Measurements from ENCODE around the gene SMIM13. TPM values are rescaled to one million over a fixed set of nuclear protein-coding genes. Genes with fewer than 3 reads are reported as not detected.

SMIM13 gene
- total RNA-seq, 2 experiments from 2014 or later, result 3.0 to 4.6 TPM

DNA sequence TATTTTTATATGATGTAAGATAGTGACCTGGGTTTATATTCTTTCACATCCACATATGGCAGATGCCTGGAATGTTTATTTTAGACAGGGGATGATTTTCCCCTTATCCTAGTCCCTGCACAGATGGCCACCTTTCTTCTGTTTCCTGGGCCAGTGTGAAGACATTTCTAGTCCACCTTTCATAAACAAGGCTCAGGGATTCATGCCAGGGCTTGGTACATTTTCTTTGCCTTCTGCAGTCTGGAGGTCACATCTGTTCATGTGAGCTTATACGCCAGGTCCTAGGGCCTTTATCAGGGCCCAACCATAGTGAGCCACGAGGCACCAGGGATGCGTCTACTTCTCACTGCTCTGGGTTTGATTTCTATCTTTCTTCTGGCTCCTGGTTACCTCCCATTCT, 55.9 kb downstream of the SMIM13 start:
- TF ChIP-seq, protein P1, sequence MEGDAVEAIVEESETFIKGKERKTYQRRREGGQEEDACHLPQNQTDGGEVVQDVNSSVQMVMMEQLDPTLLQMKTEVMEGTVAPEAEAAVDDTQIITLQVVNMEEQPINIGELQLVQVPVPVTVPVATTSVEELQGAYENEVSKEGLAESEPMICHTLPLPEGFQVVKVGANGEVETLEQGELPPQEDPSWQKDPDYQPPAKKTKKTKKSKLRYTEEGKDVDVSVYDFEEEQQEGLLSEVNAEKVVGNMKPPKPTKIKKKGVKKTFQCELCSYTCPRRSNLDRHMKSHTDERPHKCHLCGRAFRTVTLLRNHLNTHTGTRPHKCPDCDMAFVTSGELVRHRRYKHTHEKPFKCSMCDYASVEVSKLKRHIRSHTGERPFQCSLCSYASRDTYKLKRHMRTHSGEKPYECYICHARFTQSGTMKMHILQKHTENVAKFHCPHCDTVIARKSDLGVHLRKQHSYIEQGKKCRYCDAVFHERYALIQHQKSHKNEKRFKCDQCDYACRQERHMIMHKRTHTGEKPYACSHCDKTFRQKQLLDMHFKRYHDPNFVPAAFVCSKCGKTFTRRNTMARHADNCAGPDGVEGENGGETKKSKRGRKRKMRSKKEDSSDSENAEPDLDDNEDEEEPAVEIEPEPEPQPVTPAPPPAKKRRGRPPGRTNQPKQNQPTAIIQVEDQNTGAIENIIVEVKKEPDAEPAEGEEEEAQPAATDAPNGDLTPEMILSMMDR (IDR thresholded peaks at IDR 0.05), result no peak
- Mint-ChIP-seq H3K27me3 (peaks cover 10% of the 10 kb centered on the region), H3K36me3 (ENCODE audit: low read depth) (no peaks in the 10 kb centered on the region), H3K4me1 (ENCODE audit: low read depth) (peaks cover 7% of the 10 kb centered on the region), H3K9me3 (no peaks in the 10 kb centered on the region), H3K27ac (no peak overlapping the region), H3K4me3 (no peak overlapping the region)
- H3K4me1 ChIP-seq (ENCODE audit: insufficient read depth, low read length), result peaks cover 2% of the 10 kb centered on the region
- intact Hi-C loops (cut with DNase I, micrococcal nuclease), result no loop called here
- H3K27me3 ChIP-seq (ENCODE audit: control insufficient read depth in 1 of 2, insufficient read depth in 2 of 2, low read length in 2 of 2), result peaks cover 0 to 2% of the 10 kb centered on the region in 2 experiments
- no peak overlapping the region for H3K27ac ChIP-seq (ENCODE audit: low read depth in 1 of 2, low read length in 2 of 2)
- H3K9me3 ChIP-seq (ENCODE audit: control insufficient read depth in 1 of 2, insufficient read depth in 1 of 2, low read length in 2 of 2), result no peaks in the 10 kb centered on the region
- no peak for DNase-seq
- ATAC-seq (ENCODE audit: poor library complexity), result no peak
- H3K4me3 ChIP-seq (ENCODE audit: low read length), result no peak overlapping the region
- ChIA-PET POLR2A (no interaction called here), CTCF (no interaction called here)
- H3K36me3 ChIP-seq (ENCODE audit: insufficient read depth, low read length), result no peaks in the 10 kb centered on the region

DNA sequence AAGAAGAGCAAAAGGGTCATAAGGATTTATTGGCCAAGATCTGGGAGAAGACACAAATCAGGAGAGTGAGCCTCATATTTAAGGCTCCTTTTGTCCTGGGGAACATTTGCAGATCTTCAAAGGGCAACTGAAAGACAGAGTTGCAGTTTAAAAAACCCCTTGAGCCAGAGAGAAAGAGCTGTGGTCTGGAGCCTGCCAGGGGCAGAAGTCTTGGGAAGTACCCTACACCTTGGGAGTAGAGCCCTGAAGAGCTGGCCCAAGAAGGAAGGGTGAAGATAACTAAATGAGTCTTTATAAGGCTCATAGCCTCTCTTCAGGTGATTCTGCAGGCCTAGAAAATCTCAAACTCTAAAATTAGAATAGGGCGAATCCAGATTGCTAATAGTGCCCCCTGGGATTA, 57.9 kb downstream of the SMIM13 start:
- H3K27ac Mint-ChIP-seq, result no peak overlapping the region
- no peaks in the 10 kb centered on the region for H3K36me3 ChIP-seq (ENCODE audit: insufficient read depth, low read length)
- DNase-seq, result no peak
- H3K36me3 Mint-ChIP-seq (ENCODE audit: low read depth), result no peaks in the 10 kb centered on the region
- peaks cover 7% of the 10 kb centered on the region for H3K4me1 Mint-ChIP-seq (ENCODE audit: low read depth)
- intact Hi-C loops (cut with DNase I, micrococcal nuclease), result no loop called here
- no peaks in the 10 kb centered on the region for H3K9me3 ChIP-seq (ENCODE audit: control insufficient read depth in 1 of 2, insufficient read depth in 1 of 2, low read length in 2 of 2)
- ChIA-PET CTCF (no interaction called here), POLR2A (no interaction called here)
- no peaks in the 10 kb centered on the region for H3K9me3 Mint-ChIP-seq
- H3K27me3 Mint-ChIP-seq, result peaks cover 14% of the 10 kb centered on the region
- ATAC-seq (ENCODE audit: poor library complexity), result no peak
- H3K4me1 ChIP-seq (ENCODE audit: insufficient read depth, low read length), result no peaks in the 10 kb centered on the region
- H3K27ac ChIP-seq (ENCODE audit: low read depth in 1 of 2, low read length in 2 of 2), result no peak overlapping the region
- H3K4me3 Mint-ChIP-seq, result no peak overlapping the region
- TF ChIP-seq, protein P1 (IDR thresholded peaks at IDR 0.05), result no peak
- H3K4me3 ChIP-seq (ENCODE audit: low read length), result no peak overlapping the region
- H3K27me3 ChIP-seq (ENCODE audit: control insufficient read depth in 1 of 2, insufficient read depth in 2 of 2, low read length in 2 of 2), result peaks cover 0 to 2% of the 10 kb centered on the region in 2 experiments

DNA sequence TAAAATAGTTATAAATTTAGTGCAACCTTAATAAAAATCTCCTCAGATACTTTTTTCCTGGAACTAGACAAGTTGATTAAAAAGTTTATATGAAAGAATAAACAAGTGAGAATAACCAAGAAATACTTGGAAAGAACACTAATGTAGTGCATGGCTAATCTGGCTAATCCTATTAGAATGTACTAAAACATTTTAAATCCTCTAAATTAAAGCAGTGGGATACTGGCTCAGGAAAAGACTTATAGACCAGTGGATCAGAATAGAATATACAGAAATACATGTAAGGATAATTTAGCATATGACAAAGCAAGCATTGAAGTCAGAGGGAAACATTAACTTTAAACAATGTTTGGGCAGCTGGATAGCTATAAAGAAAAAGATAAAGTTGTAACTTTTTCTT, 58.9 kb downstream of the SMIM13 start:
- TF ChIP-seq, protein P1 (IDR thresholded peaks at IDR 0.05), result no peak
- no peak for DNase-seq
- ChIA-PET POLR2A (no interaction called here), CTCF (no interaction called here)
- ATAC-seq (ENCODE audit: poor library complexity), result no peak
- Histone ChIP-seq H3K4me1 (ENCODE audit: insufficient read depth, low read length) (no peaks in the 10 kb centered on the region), H3K27me3 (ENCODE audit: control insufficient read depth in 1 of 2, insufficient read depth in 2 of 2, low read length in 2 of 2) (peaks cover 0 to 2% of the 10 kb centered on the region in 2 experiments), H3K9me3 (ENCODE audit: control insufficient read depth in 1 of 2, insufficient read depth in 1 of 2, low read length in 2 of 2) (no peaks in the 10 kb centered on the region), H3K27ac (ENCODE audit: low read depth in 1 of 2, low read length in 2 of 2) (no peak overlapping the region), H3K36me3 (ENCODE audit: insufficient read depth, low read length) (no peaks in the 10 kb centered on the region), H3K4me3 (ENCODE audit: low read length) (no peak overlapping the region)
- Mint-ChIP-seq H3K4me3 (no peak overlapping the region), H3K36me3 (ENCODE audit: low read depth) (no peaks in the 10 kb centered on the region), H3K27ac (no peak overlapping the region), H3K9me3 (no peaks in the 10 kb centered on the region), H3K4me1 (ENCODE audit: low read depth) (peaks cover 7% of the 10 kb centered on the region), H3K27me3 (peaks cover 14% of the 10 kb centered on the region)
- intact Hi-C loops (cut with DNase I, micrococcal nuclease), result no loop called here
